Fibroblast of lung (primary cell): ENCODE data around the gene NPIPB6. TPM values are rescaled to one million over a fixed set of nuclear protein-coding genes. Genes with fewer than 3 reads are reported as not detected.

Experiments
- DNase-seq, 2 donors: peaks; one replicate each; pipeline versions ENCODE4 v3.0.0 to v3.0.0-alpha.2; 2010; ENCODE audit warnings: low read depth in 2 of 2
- H2AFZ ChIP-seq: 2 replicates; pipeline ENCODE4 v1.5.1; 2012; ENCODE audit warnings: low read length, control low read depth, inconsistent platforms
- H3K27ac ChIP-seq: 2 replicates; pipeline ENCODE4 v1.5.1; 2011; ENCODE audit warnings: low read length, control low read depth; ENCODE audit not compliant: insufficient read depth
- H3K27me3 ChIP-seq: 2 replicates; pipeline ENCODE4 v1.5.1; 2011; ENCODE audit warnings: mild to moderate bottlenecking, low read length; ENCODE audit not compliant: control insufficient read depth, insufficient read depth
- H3K36me3 ChIP-seq: 2 replicates; pipeline ENCODE4 v1.5.1; 2011; ENCODE audit warnings: low read length; ENCODE audit not compliant: control insufficient read depth, insufficient read depth
- H3K4me1 ChIP-seq: 2 replicates; pipeline ENCODE4 v1.5.1; 2011; ENCODE audit warnings: low read length; ENCODE audit not compliant: control insufficient read depth, insufficient read depth; ENCODE audit errors: extremely low read depth
- H3K4me2 ChIP-seq: 2 replicates; pipeline ENCODE4 v1.5.1; 2011; ENCODE audit warnings: low read length, control low read depth; ENCODE audit not compliant: insufficient read depth; ENCODE audit errors: extremely low read depth
- H3K4me3 ChIP-seq, 4 experiments: fragments of 200-600 bp in 1 of 4; sonication (generic) in 1 of 4; replicated peaks in 1 of 4; 2 replicates each; pipeline ENCODE4 v1.5.1; 2011 to 2016; ENCODE audit warnings: low read length in 4 of 4, low read depth in 3 of 4, mild to moderate bottlenecking in 3 of 4, control low read depth in 2 of 4, inconsistent platforms in 1 of 4, mixed read lengths in 1 of 4; ENCODE audit not compliant: insufficient read depth in 1 of 4; ENCODE audit errors: control extremely low read depth in 1 of 4
- H3K79me2 ChIP-seq: 2 replicates; pipeline ENCODE4 v1.5.1; 2012; ENCODE audit warnings: mild to moderate bottlenecking, low read length, inconsistent platforms; ENCODE audit not compliant: control insufficient read depth, insufficient read depth
- H3K9ac ChIP-seq: 2 replicates; pipeline ENCODE4 v1.5.1; 2011; ENCODE audit warnings: mild to moderate bottlenecking, low read length, control low read depth; ENCODE audit not compliant: insufficient read depth
- H3K9me3 ChIP-seq: 2 replicates; pipeline ENCODE4 v1.5.1; 2012; ENCODE audit warnings: low read depth, low read length; ENCODE audit not compliant: control insufficient read depth, insufficient read depth
- H4K20me1 ChIP-seq: 2 replicates; pipeline ENCODE4 v1.5.1; 2011; ENCODE audit warnings: low read length; ENCODE audit not compliant: control insufficient read depth, insufficient read depth; ENCODE audit errors: extremely low read depth
- EZH2 ChIP-seq: IDR thresholded peaks from 2 replicates; pipeline ENCODE4 v1.5.1; 2012; ENCODE audit warnings: low read length, control low read depth, mild to moderate bottlenecking; ENCODE audit errors: missing control alignments
- polyA plus RNA-seq, 2 donors: library from polyadenylated mRNA; depleted of rRNA in 1 of 2; stranded (reverse) in 1 of 2; unstranded in 1 of 2; fragments of >200 nt; gene quantifications; 2 replicates each; pipeline ENCODE4 v1.2.1, GENCODE V29; 2011 to 2012; ENCODE audit warnings: missing spikeins in 1 of 2
- total RNA-seq: library from RNA; depleted of rRNA; stranded (reverse); fragments of >200 nt; gene quantifications from 2 replicates; pipeline ENCODE4 v1.2.1, GENCODE V29; 2014
- TF ChIP-seq, protein P1 (sequence below), 2 donors: IDR thresholded peaks in 1 of 2; conservative IDR thresholded peaks in 1 of 2; 1 replicate in 1 of 2; 2 replicates in 1 of 2; pipeline ENCODE4 v1.5.1; 2011 to 2012; ENCODE audit warnings: low read length in 2 of 2, control low read depth in 1 of 2, inconsistent platforms in 1 of 2, low read depth in 1 of 2, mild to moderate bottlenecking in 1 of 2

The NPIPB6 gene
- total and polyA plus RNA-seq, 2 donors (not counting 1 experiment from before 2014, with no cell fraction given): 0.23 to 0.66 TPM

DNA sequence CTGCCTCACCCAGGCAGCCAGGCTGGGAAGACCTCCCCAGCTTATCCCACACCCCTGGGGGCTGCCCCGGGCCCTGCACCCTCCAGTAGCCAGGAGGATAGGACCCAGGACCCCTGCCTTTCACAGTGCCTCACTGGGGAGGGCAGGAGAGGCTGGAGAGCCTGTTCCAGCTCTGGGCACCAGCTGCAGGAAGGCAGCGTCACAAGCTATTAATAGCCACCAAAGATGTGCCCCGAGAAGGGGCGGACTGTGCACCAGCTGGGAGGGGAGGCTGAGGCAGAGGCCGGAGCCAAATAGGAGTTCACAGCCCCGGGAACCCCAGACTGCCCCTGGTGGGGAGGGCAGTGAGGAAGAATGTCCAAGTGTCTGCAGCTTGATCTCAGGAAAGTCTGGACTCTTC lies 62.2 kb downstream of the NPIPB6 start:
- Histone ChIP-seq H2AFZ (no peak overlapping the region), H3K4me1 (no peaks in the 10 kb centered on the region), H3K9ac (no peak overlapping the region), H4K20me1 (no peaks in the 10 kb centered on the region), H3K27ac (no peak overlapping the region), H3K27me3 (peaks cover 3% of the 10 kb centered on the region), H3K79me2 (no peaks in the 10 kb centered on the region), H3K4me3 (no peak overlapping the region), H3K36me3 (no peaks in the 10 kb centered on the region), H3K4me2 (no peak overlapping the region), H3K9me3 (no peaks in the 10 kb centered on the region)
- no peak for TF ChIP-seq EZH2
- TF ChIP-seq, protein P1, sequence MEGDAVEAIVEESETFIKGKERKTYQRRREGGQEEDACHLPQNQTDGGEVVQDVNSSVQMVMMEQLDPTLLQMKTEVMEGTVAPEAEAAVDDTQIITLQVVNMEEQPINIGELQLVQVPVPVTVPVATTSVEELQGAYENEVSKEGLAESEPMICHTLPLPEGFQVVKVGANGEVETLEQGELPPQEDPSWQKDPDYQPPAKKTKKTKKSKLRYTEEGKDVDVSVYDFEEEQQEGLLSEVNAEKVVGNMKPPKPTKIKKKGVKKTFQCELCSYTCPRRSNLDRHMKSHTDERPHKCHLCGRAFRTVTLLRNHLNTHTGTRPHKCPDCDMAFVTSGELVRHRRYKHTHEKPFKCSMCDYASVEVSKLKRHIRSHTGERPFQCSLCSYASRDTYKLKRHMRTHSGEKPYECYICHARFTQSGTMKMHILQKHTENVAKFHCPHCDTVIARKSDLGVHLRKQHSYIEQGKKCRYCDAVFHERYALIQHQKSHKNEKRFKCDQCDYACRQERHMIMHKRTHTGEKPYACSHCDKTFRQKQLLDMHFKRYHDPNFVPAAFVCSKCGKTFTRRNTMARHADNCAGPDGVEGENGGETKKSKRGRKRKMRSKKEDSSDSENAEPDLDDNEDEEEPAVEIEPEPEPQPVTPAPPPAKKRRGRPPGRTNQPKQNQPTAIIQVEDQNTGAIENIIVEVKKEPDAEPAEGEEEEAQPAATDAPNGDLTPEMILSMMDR (conservative IDR thresholded peaks at IDR 0.05 in 1 of 2, IDR thresholded peaks at IDR 0.05 in 1 of 2; ENCODE audit: low read depth in 1 of 2, low read length in 2 of 2): no peak
- no peak for DNase-seq

DNA sequence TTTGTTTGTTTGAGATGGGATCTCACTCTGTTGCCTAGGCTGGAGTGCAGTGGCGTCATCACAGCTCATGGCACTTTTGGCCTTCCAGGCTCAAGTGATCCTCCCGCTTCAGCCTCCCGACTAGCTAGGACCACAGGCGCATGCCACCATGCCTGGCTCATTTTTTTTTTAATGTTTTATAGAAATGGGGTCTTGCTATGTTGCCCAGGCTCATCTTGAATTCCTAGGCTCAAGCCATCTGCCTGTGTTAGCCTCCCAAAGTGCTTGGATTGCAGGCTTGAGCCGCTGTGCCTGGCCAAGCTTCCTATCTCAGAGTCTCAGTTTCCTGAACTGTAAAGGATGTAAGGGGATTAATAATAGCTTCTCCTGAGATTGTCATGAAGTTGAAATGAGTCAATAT lies 63.0 kb downstream of the NPIPB6 start:
- Histone ChIP-seq H4K20me1 (no peaks in the 10 kb centered on the region), H3K4me2 (no peak overlapping the region), H3K9me3 (no peaks in the 10 kb centered on the region), H3K79me2 (no peaks in the 10 kb centered on the region), H3K27me3 (peaks cover 3% of the 10 kb centered on the region), H3K36me3 (no peaks in the 10 kb centered on the region), H3K9ac (no peak overlapping the region), H3K4me3 (no peak overlapping the region), H3K4me1 (no peaks in the 10 kb centered on the region), H3K27ac (no peak overlapping the region), H2AFZ (no peak overlapping the region)
- TF ChIP-seq EZH2: no peak
- TF ChIP-seq, protein P1 (conservative IDR thresholded peaks at IDR 0.05 in 1 of 2, IDR thresholded peaks at IDR 0.05 in 1 of 2; ENCODE audit: low read depth in 1 of 2, low read length in 2 of 2): no peak
- no peak for DNase-seq

DNA sequence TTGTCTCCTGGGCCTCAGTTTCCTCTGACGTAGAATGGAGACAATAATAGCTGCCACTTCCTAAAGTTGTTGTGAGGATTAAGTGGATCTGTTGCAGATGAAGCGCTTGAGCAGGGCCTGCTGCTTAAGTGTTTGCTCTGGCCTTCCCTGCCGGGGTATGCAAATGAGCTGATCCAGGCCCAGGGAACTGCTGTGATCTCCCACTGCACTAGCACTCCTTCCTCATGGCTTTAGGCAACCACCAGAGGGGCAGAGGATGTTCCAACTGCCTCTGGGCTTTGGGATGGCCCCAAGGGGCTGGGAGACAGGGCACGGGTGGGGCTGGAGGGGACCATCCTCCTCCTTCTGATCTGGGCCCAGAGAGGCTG lies 64.8 kb downstream of the NPIPB6 start:
- H3K4me3 ChIP-seq: no peak overlapping the region
- peaks cover 18% of the 10 kb centered on the region for H3K27me3 ChIP-seq
- H2AFZ ChIP-seq: no peak overlapping the region
- no peak for DNase-seq
- H3K27ac ChIP-seq: no peak overlapping the region
- H3K9me3 ChIP-seq: no peaks in the 10 kb centered on the region
- H4K20me1 ChIP-seq: no peaks in the 10 kb centered on the region
- no peak overlapping the region for H3K9ac ChIP-seq
- no peaks in the 10 kb centered on the region for H3K4me1 ChIP-seq
- TF ChIP-seq, protein P1 (conservative IDR thresholded peaks at IDR 0.05 in 1 of 2, IDR thresholded peaks at IDR 0.05 in 1 of 2; ENCODE audit: low read depth in 1 of 2, low read length in 2 of 2): no peak
- no peak for TF ChIP-seq EZH2
- H3K79me2 ChIP-seq: no peaks in the 10 kb centered on the region
- H3K4me2 ChIP-seq: no peak overlapping the region
- H3K36me3 ChIP-seq: no peaks in the 10 kb centered on the region
